MV-4-11 (cell line): ENCODE results near the gene COX7A2L.
"Not testable (repeated sequence)": the region's sequence is repeated elsewhere in the genome, so short reads cannot be mapped to it uniquely, and the experiment has no call there.

Experiments used
- DNase-seq: peaks from one replicate; lab custom pipeline; 2025; lab: John Stamatoyannopoulos, UW

Gene COX7A2L, protein sequence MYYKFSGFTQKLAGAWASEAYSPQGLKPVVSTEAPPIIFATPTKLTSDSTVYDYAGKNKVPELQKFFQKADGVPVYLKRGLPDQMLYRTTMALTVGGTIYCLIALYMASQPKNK

DNA sequence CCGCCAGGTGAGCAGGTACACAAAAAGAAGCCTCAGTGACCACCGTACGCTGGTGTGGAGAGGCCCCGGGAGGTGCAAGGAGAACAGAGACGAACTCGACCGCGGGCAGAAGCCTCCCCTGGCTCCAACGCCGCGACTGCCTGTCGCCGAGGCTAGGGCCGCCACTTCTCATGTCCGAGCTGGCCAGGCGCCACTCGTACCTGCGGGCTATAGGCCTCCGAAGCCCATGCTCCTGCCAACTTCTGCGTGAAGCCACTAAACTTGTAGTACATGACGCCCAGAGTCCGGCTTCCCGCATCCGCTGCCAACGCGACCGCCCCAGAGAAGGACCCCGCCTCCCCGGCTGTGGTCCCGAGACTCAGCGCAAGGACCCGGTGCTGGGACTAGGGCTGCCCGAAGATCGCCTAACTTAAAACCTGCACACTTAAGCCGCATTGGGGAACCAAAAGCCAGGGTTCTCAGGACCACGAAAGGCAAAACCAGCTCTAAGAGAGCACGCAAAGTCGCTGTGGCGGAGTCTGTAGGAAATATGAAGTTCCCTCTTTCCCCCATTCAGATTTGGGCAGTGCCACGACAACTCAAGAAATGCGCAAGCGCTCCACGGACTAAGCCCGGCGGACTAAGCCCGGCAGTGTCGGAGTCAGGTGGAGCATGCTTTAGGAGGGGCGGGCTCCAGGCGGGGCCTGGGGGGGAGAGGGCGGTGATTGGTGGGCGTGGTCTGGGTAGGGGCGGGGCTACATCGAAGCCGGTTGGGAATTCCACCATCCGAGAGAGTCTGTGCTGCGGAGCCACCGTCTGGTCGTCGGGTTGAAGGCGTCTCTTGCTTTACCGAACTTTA, at the start of gene COX7A2L:
COX7A2L (minus strand) TSS at position 328 of the 838 bp plus-strand sequence; CDS start at position 272, 56 bp downstream.
- DNase-seq: peak; percentile 93

DNA sequence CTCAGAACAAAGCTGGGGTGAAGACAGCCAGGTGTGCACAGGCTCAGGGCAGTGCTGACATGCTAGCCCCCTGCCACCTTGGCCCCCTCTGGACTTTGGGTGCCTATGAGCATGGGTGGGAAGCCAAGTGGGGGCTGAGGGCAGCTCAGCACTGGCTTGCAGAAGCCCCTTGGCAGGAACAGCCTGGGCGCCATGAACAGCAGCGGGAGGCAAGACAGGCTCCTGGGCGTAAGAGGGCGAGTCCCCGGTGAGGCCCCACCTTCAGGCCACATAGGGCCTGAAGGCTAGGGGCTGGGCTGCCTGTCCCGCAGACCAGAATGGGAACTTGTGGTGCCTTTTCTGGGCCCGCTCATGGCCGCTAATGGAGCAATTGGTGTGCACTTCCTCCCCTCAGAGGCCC, 47.0 kb upstream of the COX7A2L start:
- no peak for DNase-seq

DNA sequence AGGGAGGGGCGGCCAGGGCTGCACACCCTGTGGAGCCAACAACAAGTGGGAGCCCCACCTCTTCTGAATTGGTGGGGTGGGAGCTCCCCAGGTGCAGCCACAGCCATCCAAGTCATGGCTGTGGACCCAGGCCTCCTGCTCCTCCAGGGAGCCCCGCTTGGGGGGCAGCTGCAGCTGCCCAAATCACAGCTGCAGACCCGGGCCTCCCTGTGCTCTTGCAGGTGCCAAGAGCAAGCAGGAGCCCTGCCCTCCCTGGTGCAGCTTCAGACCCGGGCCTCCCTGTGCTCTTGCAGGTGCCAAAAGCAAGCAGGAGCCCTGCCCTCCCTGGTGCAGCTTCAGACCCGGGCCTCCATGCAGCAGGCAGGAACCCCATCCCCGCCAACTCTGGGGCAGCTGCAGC, 46.5 kb upstream of the COX7A2L start:
- no peak for DNase-seq

DNA sequence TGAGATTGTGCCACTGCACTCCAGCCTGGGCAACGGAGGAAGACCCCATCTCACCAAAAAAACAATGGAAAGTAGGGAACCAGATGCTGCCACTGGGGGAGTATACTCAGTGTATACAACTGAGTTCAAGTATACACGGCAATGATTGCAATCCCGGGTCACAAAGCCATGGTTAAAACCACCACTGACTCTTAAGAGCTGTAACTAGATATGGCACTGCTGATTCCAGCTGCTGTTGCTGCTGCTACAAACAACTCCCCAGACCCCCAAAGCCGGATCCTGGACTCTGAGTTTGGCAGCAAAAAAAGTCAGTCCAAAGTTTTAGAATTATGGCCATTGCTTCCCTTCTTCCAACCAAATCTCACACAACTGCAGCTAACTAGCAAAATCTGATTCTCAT, 43.7 kb upstream of the COX7A2L start:
- DNase-seq: no peak

DNA sequence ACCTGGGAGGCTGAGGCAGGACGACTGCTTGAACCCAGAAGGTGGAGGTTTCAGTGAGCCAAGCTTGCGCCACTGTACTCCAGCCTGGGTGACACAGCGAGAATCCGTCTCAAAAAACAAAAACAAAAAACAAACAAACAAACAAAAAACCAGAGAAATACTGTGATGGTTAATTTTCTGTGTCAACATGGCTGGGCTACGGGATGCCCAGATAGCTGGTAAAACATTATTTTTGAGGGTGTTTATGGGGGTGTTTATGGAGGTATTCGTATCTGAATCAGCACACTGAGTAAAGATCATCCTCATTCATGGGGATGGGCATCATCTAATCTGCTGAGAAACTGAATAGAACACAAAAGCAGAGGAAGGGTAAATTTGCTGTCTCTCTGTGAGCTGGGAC, 40.8 kb upstream of the COX7A2L start:
- DNase-seq: no peak

DNA sequence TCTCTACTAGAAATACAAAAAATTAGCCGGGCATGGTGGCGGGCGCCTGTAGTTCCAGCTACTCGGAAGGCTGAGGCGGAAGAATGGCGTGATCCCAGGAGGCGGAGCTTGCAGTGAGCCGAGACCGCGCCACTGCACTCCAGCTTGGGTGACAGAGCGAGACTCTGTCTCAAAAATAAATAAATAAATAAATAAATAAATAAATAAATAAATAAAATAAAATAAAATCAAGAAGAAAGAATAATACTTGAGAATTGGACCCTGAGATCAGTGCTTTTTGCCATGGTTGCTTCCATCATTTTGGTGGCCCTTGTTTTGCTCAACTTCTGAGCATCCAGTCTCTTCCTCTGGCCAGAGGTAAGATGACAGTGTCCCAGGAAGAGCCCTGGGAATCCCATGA, 37.0 kb upstream of the COX7A2L start:
- DNase-seq: not testable (repeated sequence)

DNA sequence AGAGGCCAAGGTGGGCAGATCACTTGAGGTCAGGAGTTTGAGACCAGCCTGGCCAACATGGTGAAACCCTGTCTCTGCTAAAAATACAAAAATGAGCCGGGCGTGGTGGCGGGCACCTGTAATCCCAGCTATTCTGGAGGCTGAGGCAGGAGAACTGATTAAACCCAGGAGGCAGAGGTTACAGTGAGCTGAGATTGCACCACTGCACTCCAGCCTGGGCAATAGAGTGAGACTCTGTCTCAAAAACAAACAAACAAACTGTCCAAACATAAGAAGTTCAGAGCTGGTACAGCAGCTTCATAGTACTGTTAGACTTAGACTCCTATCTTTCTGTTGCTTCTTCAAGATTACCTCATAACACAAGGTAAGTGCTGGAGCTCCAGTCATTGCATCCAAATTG, 32.3 kb upstream of the COX7A2L start:
- DNase-seq: not testable (repeated sequence)

DNA sequence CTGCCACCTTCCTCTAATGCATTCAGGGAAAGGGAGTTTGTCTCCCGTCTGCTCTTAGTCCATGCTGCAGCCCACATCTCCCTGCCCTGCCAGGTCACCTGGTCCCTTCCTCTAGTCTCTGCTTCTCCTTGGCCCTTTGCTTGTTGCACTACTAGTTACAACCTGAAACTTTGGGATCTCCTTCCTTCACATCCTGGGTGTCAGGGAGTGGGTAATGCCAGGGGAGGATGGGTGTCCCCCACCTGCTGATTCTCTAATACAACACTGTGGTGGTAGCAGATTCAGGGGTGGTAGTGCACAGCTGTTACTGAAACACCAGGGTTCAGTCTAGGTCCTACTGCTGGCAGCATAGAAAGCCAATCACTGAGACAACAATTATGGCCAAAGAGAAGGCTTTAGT, 31.2 kb upstream of the COX7A2L start:
- DNase-seq: no peak

DNA sequence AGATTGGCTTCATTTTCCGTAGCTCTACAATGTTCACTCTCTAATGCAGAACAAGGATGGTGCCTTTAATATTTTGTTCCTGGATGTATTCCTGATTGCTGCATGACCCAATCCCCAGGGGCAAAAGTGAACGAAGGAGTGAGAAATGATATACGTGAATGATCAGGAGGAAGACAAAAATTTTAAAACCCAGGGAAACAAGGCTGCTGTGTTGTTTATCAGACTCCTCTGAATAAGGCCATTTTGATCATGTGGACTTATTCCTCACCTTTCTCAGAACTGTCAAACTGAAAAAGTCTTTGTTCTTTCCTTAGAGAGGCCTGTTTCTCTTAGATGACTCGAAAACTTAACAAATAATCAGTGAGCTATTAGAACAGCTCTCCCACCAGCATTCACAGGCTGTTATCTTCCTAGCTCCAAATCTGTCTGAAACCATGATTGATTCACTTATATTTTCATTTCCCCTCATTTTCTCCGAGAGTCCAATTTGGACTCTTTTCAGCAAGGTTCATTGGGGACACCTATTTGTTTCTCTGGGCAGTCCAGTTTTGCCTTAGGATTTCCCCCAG, 29.5 kb upstream of the COX7A2L start:
- DNase-seq: no peak

DNA sequence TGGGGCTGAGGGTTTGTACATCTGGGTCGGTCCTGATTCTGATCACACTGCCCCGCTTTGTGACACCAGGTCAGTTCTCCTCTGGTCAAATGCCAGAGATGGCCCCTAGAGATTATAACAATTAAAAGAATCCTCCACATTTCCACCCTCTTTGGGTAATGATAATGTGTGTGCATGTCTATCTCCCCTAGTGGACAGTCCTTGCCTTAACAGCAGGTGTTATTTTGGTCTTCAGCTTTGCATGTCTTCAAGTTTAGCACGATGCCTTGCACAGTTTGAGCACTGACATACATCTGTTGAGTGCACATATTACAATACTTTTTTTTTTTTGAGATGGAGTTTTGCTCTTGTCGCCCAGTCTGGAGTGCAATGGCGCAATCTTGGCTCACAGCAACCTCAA, 25.7 kb upstream of the COX7A2L start:
- no peak for DNase-seq

DNA sequence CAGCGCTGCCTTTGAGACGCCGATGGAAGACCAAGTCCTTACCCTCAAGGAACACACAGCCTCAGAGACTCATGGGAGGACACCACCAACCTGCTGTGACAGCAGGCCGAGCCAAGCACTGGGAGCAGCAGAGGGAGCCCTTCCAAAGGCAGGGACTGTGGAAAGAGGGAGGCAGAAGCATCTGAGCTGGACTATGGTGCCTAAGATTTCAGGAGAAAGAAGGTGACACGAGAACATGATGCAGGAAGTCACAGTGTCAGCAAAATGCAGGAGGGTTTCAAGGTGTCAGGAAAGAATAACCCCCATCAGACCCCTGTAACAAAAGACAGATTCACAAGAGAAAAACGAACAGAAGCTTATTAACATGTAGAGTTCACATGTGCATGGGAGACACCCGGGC, 24.2 kb upstream of the COX7A2L start:
- DNase-seq: no peak

DNA sequence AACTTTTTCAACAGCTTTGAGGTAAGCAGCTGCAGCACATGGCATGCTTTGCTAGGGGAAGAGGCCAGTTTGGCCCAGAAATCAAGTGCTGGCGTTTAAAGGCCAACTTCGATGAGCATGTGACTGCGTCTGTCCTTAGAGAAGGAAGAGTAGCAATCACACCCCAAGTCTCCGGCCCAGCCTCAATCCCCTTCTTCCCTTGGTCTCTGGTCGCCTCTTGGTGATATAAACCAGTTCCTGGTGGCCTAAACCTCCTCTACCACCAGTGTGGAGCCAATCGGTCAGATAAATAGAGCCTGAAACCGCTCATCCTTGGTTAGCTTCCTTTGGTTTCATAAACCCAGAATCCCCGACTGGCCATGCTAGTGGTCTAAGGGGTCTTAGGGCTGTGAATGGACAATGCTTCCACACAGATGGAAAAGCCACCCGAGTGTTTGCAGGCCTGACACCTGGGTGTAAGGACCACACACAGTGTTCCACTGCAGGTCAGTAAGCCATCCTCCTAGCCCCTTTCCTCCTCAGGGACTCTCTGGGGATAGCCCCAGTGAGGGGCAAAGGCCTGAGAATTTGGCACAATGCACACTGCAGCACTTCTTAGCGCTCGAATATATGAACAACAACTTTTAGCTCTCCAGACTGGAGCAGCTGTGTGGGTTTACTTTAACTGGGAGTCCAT, 23.0 kb upstream of the COX7A2L start:
- no peak for DNase-seq

DNA sequence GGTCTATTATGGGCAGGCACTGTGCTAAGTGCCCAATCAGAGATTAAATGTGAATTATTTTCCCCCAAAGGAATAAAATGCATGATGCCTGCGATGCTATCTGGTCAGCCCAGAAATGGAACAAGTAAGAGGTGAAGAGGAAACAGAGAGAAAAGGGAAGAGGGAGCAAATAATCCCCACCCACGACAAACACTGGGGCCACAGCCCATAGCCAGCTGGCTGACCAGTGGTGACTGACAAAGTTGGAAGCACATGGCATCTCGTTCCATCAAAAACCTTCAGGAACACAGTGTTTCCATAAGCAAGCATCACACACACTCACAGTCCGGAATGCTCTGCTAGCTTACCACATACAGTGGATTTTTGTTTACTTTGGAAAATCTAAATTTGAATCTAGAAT, 21.1 kb upstream of the COX7A2L start:
- DNase-seq: no peak

DNA sequence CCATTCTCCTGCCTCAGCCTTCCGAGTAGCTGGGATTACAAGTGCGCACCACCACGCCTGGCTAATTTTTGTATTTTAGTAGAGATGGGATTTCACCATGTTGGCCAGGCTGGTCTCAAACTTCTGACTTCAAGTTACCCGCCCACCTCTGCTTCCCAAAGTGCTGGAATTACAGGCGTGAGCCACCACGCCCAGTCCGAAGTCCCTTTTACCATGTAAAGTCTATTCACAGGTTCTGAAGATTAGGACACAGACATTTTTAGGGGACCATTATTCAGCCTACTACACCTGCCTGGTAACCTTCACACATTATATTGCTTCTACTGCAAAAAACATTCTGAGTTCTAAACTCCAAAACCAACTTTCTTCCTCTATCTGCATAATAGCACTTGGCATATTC, 19.0 kb upstream of the COX7A2L start:
- not testable (repeated sequence) for DNase-seq

DNA sequence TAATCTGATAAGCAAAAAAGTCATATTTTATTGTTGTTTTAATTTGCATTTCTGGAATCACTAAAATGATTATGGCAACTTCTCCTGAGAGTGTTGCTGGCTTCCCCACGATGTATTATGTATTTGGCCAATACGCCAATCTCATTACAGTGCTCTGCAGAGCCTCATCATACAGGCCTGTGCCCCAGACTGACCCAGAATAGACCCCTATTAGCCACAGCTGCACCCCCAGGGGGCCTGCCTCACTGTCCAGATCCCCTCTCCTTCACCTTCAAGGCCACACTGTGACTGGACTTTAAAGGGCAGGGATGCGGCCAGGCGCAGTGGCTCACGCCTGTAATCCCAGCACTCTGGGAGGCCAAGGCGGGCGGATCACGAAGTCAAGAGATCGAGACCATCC, 17.4 kb upstream of the COX7A2L start:
- no peak for DNase-seq

DNA sequence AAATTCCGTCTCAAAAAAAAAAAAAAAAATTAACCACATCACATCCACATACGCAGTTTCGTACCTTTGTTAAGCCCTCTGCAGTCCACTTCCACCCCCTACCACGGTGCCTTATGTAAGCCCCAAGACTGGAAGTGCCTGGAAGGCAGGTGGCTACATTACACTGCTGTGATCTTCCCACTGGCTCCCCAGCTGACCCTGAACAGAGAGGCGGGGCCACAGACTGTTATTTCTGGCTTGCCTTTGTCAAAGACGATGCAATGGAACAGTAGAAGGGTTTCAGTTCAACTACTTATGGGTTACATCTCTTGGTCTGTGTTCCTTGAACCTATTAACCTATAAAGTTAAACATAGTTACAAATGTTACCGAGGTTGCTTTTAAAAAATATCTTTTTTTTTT, 15.7 kb upstream of the COX7A2L start:
- DNase-seq: peak; percentile 26

DNA sequence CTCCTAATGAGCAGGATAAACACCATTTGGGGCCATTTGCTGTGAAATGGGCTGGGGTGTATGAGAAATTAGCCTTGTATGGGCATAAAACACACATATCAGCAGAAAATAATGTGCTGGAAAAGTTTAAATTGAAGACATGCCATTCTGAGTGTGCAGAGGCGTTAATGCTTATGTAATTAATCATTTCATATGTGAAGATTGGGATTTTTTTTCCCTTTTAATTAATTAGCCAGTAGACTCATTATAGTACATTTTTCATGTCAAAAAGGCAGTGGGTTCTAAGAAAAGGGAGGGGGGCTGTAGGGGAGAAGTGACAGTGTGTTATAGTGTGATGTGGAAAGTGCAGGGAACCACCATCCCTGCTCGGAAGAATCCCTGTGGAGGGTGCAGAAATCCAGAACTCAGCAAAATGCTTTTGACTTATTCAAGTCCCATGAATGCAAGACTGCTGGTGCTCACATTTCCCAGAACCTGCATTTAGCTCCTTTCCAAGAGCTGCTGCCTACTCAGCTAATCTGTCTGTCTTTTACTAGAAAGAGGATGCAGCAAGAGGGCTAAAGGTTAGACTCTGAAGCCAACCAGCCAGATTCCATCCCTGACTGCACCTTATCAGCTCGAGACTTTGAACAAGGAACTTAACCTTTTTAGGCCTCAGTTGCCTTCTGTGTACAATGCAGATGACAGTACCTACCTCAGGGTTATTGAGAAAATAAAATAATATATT, 11.6 kb upstream of the COX7A2L start:
- DNase-seq: no peak

DNA sequence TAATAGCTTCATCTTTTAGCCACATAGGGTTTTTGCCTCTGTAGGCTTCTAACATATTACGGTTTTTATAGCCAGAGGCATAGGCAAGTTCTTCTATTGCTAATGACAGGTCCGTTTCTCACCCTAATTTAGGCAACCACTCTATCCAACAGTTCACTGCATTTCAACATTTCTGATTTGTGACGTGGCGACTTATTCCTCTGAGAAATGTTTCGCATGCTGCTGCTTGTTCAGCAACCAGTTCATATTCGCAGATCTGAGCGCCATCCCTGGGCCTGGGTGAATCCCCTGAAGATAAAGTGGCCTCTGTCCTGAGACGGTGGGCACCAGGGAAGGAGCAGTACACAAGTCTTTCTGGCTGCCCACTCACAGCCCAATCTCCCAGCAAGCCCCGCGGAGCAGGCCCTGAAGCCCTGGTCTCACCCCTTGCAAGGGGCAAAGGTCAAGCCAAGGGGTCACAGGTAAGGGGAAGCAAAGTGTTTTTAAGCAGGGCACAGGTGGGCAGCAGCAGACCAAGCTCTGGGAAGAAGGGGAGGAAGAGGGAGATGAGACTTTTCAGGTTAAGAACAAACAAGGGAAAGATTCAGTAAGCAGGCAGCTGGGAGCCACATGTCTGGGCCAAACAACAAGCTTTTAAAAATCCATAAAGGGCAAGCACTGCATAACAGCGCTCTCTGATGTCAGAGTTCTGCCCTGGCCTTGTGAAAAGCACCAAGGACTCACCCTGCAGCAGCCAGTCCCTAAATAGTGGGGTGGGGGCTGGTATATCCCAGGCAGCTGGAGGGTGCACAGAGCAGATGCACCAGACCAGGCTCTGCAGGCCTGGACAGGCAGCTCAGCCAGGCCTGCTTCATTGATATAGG, 10.8 kb upstream of the COX7A2L start:
- no peak for DNase-seq

DNA sequence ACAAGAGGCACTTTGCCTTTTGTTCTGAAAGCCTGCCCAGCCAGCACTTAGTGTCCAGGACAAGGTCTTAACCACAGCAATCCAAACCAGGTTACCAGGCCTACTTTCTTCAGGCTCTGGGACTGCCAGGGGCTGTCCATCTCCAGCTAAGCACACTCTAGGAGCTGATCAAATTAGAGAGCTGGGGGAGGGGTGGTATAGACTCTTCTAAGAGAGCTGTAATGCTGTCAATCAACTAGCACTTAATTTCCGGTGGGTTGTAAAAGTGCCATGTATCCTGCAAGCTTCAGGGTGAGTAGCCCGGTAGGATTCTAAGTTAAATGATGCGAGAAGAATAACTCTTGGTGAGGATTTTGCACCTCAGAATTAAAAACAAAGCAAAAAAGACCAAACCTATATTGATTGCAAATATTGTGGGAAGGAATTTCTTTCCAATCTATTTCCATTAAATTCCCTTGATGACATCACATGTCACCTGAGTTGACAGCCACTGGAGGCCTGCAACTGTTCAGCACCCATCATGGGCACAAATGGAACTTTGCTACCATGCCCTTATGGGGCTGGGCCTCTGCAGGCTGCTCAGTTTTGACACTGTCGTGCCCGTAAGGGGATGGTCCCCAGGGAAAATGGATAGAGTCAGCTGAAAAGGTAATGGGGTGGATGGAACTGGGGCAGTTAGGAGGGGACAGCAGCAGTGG, 8.7 kb upstream of the COX7A2L start:
- no peak for DNase-seq

DNA sequence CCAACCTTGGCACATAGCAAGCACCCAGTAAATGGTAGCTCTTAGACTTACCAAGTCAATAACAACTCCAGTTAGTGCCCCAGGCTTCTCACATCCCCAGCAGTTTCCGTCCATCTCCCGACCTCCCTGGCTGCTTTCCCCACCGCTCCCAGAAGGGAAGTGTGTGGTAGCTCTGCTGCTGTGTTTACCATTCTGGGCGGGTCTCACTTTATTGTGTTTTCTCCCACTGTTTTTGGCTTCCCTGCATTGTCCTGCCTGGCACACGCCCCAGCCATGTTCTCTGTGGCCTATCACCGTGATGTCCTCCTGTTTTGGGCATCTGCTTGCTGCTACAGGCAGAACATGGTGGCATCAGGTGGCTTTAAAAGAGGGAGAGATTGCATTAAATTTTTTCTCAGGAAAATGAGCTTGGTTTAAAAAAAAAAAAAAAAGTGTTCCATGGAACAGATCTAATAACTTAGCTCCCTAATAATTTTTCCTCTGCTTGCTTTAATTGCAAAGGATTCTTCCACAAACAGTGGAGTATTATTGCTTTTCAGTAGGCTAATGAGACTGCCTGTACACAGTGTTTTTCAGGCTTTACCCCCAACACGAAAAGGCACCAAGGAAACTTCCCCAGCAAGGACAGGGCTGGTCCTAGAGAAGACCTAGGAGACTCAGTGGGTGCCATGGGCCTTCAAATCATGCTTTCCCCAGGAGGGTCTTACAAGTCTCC, 8.0 kb upstream of the COX7A2L start:
- no peak for DNase-seq
